ENCODE data around the gene IFRD2. TPM values are rescaled to one million over a fixed set of nuclear protein-coding genes. Genes with fewer than 3 reads are reported as not detected.

IFRD2 gene
- total RNA-seq, 2 donors from 2014 or later, result 56.6 to 70.9 TPM

DNA sequence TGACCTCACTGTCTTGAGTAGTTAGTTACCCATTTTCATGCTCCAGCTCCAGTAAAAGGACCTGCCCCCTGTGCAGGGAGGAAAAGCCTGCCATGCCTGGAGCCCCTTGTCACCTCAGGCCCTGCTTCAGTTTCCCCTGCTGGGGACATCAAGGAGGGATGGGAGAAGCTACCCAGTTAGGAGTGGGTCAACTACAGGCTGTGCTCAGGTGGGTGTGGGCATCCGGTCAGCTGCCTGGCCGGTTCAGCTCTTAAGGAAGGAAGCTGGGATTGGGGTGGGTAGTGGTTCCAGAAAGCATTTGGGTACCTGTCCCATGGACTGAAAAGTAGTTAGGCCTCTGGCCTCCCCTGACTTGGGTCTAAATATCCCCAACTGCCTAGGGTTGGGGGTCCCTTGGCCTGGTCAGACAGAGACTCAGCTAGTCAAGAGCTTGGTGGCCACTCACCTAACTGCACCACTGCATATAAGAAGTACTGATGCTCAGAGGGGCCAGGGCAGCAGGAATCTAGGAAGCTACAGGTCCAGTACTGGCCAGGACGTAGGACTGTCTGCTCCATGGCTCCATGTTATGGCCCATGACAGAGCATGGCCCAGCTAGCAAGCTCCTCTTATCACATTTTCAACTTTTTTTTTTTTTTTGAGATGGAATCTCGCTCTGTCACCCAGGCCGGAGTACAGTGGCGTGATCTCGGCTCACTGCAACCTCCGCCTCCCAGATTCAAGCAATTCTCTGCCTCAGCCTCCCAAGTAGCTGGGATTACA, 12.8 kb downstream of the IFRD2 start:
- Histone ChIP-seq H3K9me3 (ENCODE audit: control insufficient read depth, low read length) (no peaks in the 10 kb centered on the region), H3K4me3 (ENCODE audit: low read length) (no peak overlapping the region), H3K27ac (ENCODE audit: low read depth, low read length) (no peak overlapping the region), H3K36me3 (ENCODE audit: control insufficient read depth, insufficient read depth, low read length) (no peaks in the 10 kb centered on the region), H3K9ac (ENCODE audit: extremely low read depth, low read length, poor library complexity, severe bottlenecking) (no peak overlapping the region), H3K4me1 (ENCODE audit: control insufficient read depth, insufficient read depth, low read length) (no peaks in the 10 kb centered on the region), H3K27me3 (ENCODE audit: control insufficient read depth, insufficient read depth, low read length, poor library complexity, severe bottlenecking) (peaks cover 23% of the 10 kb centered on the region)
- Mint-ChIP-seq H3K27me3 (ENCODE audit: insufficient read depth) (peaks cover 54% of the 10 kb centered on the region), H3K9me3 (peaks cover 7% of the 10 kb centered on the region), H3K36me3 (ENCODE audit: low read depth) (no peaks in the 10 kb centered on the region), H3K4me1 (peaks cover 7% of the 10 kb centered on the region), H3K4me3 (no peak overlapping the region), H3K27ac (no peak overlapping the region)
- TF ChIP-seq, protein P1, sequence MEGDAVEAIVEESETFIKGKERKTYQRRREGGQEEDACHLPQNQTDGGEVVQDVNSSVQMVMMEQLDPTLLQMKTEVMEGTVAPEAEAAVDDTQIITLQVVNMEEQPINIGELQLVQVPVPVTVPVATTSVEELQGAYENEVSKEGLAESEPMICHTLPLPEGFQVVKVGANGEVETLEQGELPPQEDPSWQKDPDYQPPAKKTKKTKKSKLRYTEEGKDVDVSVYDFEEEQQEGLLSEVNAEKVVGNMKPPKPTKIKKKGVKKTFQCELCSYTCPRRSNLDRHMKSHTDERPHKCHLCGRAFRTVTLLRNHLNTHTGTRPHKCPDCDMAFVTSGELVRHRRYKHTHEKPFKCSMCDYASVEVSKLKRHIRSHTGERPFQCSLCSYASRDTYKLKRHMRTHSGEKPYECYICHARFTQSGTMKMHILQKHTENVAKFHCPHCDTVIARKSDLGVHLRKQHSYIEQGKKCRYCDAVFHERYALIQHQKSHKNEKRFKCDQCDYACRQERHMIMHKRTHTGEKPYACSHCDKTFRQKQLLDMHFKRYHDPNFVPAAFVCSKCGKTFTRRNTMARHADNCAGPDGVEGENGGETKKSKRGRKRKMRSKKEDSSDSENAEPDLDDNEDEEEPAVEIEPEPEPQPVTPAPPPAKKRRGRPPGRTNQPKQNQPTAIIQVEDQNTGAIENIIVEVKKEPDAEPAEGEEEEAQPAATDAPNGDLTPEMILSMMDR (conservative IDR thresholded peaks at IDR 0.05), result no peak
- no peak for DNase-seq
- WGBS, 2 experiments (ENCODE audit: insufficient coverage in 1 of 2, insufficient read length in 1 of 2), result 91 to 100% methylated on average over 3 to 8 of the region's 8 CpGs

DNA sequence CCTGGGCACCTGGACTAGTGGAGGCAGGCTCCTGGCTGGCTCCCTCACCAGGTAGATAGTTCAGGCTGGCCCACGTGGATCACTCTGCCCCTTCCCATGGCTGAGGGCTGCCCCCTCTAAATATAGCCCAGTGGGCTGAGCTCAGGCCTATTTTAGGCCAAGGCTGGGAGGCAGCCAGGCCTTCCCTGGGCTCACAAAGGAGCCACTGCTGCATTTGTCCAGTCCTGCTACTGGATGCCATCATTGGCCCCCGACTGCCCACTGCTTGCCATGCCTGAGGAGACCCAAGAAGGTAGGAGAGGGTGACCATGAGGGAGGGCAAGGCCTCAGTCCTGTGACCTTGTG, 13.4 kb downstream of the IFRD2 start, which contains the start of gene LSMEM2:
Gene LSMEM2, plus strand, starts transcription at position 208 of the 345 bp plus-strand sequence. Its CDS starts 27 bp downstream, at position 235.
- peak within 1 kb of the TSS; percentile 32 for H3K27ac ChIP-seq (ENCODE audit: low read depth, low read length)
- H3K27me3 ChIP-seq (ENCODE audit: control insufficient read depth, insufficient read depth, low read length, poor library complexity, severe bottlenecking), result peaks cover 29% of the 10 kb centered on the region
- WGBS, 2 experiments (ENCODE audit: insufficient coverage in 1 of 2, insufficient read length in 1 of 2), result 76 to 88% methylated on average over 2 of the region's 2 CpGs
- Mint-ChIP-seq H3K4me1 (peaks cover 10% of the 10 kb centered on the region), H3K27ac (no peak within 1 kb of the TSS), H3K27me3 (ENCODE audit: insufficient read depth) (peaks cover 60% of the 10 kb centered on the region), H3K9me3 (peaks cover 7% of the 10 kb centered on the region), H3K36me3 (ENCODE audit: low read depth) (no peaks in the 10 kb centered on the region), H3K4me3 (no peak within 1 kb of the TSS)
- no peak within 1 kb of the TSS for H3K9ac ChIP-seq (ENCODE audit: extremely low read depth, low read length, poor library complexity, severe bottlenecking)
- no peak within 1 kb of the TSS for H3K4me3 ChIP-seq (ENCODE audit: low read length)
- TF ChIP-seq, protein P1 (conservative IDR thresholded peaks at IDR 0.05), result no peak
- no peaks in the 10 kb centered on the region for H3K36me3 ChIP-seq (ENCODE audit: control insufficient read depth, insufficient read depth, low read length)
- H3K9me3 ChIP-seq (ENCODE audit: control insufficient read depth, low read length), result no peaks in the 10 kb centered on the region
- no peaks in the 10 kb centered on the region for H3K4me1 ChIP-seq (ENCODE audit: control insufficient read depth, insufficient read depth, low read length)
- DNase-seq, result no peak

DNA sequence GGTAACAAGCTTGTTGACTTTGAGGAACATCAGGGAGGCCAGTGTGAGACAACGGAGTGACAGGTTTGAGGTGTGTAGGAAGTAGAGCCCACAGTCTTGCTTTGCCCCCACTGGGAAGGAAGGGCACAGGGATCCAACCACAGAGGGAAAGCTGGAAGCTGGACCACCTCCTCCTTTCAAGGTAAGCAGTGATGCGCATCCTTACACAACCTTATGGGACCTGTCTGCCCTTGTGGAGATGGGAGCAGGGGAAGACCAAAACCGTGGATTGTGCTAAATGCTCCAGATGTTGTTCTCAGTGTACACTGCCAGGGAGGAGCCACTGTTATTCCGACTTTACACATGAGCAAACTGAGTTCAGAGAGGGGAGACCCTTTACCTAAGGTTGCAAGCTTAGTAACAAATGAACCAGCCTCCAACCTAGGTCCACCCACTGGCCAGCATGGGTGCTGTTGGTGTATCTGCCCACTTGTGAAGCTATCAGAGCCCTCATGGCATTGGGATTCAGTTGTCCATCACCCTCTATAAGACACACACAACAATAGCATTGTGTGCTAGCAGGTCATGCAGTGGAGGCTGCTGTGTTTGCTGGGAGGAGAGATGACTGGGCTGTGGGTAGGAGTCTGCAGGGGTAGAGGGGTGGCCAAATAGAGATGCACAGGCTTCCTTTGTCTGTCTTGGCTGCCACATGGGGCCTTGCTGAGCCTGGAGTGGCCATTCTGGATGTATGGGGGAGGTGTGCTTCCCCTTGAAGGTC, 13.9 kb downstream of the IFRD2 start:
- Mint-ChIP-seq H3K27ac (no peak overlapping the region), H3K36me3 (ENCODE audit: low read depth) (no peaks in the 10 kb centered on the region), H3K27me3 (ENCODE audit: insufficient read depth) (peaks cover 64% of the 10 kb centered on the region), H3K9me3 (peaks cover 7% of the 10 kb centered on the region), H3K4me3 (no peak overlapping the region), H3K4me1 (peaks cover 10% of the 10 kb centered on the region)
- H3K27me3 ChIP-seq (ENCODE audit: control insufficient read depth, insufficient read depth, low read length, poor library complexity, severe bottlenecking), result peaks cover 35% of the 10 kb centered on the region
- no peaks in the 10 kb centered on the region for H3K36me3 ChIP-seq (ENCODE audit: control insufficient read depth, insufficient read depth, low read length)
- no peaks in the 10 kb centered on the region for H3K4me1 ChIP-seq (ENCODE audit: control insufficient read depth, insufficient read depth, low read length)
- DNase-seq, result no peak
- no peak overlapping the region for H3K9ac ChIP-seq (ENCODE audit: extremely low read depth, low read length, poor library complexity, severe bottlenecking)
- no peaks in the 10 kb centered on the region for H3K9me3 ChIP-seq (ENCODE audit: control insufficient read depth, low read length)
- peak overlapping the region; percentile 32 for H3K27ac ChIP-seq (ENCODE audit: low read depth, low read length)
- WGBS, 2 experiments (ENCODE audit: insufficient coverage in 1 of 2, insufficient read length in 1 of 2), result 86 to 89% methylated on average over 4 of the region's 4 CpGs
- H3K4me3 ChIP-seq (ENCODE audit: low read length), result no peak overlapping the region
- TF ChIP-seq, protein P1 (conservative IDR thresholded peaks at IDR 0.05), result no peak
